ENCODE data around the gene STK11.

DNA sequence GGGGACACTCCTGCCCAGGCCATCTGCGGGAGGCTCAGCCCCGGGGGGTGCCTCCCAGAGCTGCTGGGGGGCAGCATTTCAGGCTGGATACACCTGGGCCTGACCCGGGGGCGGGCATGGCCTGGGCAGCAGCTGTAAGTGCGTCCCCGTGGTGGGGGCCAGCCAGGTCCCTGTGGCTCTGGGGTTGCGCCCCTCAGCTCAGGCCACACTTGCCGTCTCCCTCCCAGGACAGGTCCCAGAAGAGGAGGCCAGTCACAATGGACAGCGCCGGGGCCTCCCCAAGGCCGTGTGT lies 20.6 kb downstream of the STK11 start:
- TF ChIP-seq, protein P1, sequence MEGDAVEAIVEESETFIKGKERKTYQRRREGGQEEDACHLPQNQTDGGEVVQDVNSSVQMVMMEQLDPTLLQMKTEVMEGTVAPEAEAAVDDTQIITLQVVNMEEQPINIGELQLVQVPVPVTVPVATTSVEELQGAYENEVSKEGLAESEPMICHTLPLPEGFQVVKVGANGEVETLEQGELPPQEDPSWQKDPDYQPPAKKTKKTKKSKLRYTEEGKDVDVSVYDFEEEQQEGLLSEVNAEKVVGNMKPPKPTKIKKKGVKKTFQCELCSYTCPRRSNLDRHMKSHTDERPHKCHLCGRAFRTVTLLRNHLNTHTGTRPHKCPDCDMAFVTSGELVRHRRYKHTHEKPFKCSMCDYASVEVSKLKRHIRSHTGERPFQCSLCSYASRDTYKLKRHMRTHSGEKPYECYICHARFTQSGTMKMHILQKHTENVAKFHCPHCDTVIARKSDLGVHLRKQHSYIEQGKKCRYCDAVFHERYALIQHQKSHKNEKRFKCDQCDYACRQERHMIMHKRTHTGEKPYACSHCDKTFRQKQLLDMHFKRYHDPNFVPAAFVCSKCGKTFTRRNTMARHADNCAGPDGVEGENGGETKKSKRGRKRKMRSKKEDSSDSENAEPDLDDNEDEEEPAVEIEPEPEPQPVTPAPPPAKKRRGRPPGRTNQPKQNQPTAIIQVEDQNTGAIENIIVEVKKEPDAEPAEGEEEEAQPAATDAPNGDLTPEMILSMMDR (IDR thresholded peaks at IDR 0.05; ENCODE audit: low read depth, low read length): no peak
- TF ChIP-seq EZH2phosphoT487 (IDR thresholded peaks at IDR 0.05; ENCODE audit: low read depth): no peak
